HG03378 (cell line): ENCODE data around the gene GRIN3B.
"Not testable (repeated sequence)": the region's sequence is repeated elsewhere in the genome, so short reads cannot be mapped to it uniquely, and the experiment has no call there.

ENCODE experiments used
- ATAC-seq: cut with Tn5 transposase; IDR thresholded peaks from one replicate; pipeline ENCODE4 v1.9.1; 2021; ENCODE audit warnings: mild to moderate bottlenecking, moderate library complexity; ENCODE audit not compliant: unreplicated experiment

GRIN3B gene

DNA sequence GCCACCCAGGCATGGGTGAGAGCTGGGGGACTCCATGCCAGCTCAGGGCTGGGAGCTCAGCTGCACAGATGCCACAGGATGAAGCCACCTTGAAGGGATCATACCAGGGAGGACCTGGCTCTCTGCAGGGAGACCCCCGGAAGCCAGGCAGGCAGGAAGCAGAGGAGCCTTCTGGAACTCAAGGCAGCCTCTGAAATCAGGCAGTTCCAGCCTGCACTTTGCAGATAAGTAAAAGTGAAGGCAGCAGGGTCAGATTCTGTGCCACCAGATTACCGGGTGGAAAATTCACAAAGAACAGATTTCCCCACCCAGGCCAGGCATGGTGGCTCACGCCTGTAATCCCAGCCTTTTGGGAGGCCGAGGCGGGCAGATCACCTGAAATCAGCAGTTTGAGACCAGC is 18.2 kb downstream of the GRIN3B start:
- no peak for ATAC-seq

DNA sequence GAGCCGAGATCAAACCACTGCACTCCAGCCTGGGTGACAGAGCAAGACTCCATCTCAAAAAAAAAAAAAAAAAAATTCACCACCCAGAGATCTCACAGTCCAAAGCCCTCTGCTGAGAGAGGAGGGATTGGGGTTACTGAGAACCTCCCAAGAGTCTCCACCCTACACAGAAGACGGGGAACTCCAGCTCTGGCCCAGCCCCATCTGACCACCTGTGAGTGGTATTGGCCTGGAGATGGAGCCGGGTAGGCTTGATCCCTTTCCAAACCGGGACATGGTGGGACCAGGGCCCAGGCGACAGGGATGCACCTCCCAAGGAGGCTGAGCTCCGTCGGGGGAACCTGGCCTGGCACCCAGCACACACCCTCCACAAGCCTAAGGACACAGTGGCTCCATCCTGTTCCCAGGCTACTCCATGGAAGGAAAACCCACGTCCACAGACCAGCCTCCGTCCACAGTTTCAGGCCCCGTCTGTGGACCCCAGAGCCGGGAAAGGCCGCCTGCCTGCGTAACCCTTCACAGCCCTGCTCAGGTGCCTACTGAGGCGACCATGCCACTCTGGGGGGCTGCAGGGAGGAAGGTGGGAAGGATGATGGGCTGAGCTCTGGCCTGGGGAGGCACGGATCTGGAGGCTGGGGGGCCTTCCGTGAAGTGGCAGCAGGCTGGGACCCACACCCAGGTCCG is 18.9 kb downstream of the GRIN3B start:
- ATAC-seq, result no peak

DNA sequence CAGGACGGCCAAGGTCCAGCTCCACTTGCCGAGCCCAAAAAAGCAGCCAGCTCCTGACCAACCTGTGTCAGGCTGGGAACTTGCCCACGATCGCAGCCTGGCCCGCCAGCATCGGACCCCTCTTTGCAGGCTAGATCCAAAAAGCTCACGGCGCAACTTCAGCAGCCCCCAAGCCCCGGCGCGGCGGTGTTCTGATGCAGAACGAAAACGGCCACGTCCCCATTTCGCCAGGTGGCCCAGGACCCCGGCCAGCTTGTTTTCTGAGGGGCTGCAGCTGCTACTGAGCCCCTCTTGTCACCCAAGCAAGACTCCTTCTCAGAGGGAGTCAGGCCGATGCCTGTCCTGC is 19.4 kb downstream of the GRIN3B start:
- no peak for ATAC-seq

DNA sequence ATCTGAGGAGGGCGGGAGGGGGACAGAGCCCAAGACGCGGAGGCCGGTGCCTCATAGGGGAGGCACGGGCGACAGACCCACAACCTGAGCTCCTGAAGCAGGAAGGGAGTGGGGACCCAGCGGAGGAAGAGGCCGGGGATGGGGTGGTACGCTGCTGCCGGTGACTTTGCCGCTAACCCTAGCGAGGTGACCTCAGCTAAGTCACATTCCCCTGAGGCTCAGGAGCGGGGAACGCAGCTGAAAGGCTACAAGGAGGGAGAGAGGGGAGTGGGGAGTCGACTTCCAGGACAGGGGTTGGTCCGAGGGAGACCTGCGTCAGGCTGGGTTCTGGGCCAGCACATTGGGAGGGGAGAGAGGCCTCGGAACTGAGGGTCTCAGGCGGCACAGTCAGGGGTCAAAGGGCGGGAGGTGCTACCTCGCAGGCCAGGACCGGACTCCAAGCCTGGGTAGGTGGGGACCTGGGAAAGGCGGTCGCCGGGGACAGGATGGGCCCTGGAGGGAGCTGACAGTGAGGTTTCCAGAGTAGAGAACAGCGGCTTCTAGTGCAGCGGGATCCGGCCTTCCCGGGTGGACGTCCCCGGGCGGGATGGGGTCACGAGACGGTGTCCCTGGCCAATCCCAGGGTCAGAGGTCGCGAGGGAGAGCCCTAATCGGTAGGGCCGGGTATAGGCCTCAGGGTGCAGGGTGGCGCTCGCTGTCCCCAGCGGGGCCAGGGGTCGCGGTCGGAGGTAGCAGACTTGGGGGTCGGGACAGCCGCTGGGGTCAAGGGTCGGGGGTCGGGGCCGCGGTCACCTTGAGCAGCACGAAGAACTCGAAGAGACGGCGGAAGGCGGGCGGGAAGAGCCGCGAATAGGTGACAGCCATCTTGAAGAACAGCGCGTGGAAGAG is 20.0 kb downstream of the GRIN3B start:
- ATAC-seq, result no peak

DNA sequence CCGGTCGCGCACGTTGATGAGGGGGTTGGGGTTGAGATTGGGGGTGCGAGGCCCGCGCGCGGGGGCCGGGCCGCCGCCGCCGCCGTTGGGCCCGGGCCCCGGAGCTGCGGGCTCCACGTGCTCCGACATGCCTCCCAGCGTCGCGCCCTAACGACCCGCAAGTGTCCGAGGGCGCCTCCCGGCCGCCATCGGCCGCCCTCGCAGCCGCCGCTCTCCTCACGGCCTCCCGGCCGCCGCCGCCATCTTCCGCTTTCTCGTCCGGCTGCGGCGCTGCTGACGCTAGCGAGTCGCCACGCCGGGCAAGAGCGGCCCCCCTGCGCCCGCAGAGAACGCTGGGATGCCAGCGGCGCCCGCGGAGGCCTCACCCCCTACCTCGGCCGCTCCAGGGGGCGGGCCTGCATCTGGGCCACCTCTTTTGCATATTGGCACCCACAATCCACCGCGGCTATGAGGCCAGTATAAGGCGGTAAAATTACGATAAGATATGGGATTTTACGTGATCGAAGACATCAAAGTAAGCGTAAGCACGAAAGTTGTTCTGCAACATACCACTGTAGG is 20.7 kb downstream of the GRIN3B start, which contains the start of gene TMEM259:
Gene TMEM259 (minus strand): TSS at position 256 of the 558 bp plus-strand sequence. CDS start 127 bp downstream, at position 129.
- peak; percentile 69 for ATAC-seq

DNA sequence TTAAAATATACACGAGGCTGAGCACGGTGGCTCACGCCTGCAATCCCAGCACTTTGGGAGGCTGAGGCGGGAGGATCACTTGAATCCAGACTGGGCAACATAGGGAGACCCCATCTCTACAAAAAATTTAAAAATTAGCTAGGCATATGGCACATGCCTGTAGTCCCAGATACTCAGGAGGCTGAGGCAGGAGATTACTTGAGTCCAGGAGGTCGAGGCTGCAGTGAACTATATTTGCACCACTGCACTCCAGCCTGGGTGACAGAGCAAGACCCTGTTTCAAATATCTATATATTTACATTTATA is 23.6 kb downstream of the GRIN3B start:
- not testable (repeated sequence) for ATAC-seq

DNA sequence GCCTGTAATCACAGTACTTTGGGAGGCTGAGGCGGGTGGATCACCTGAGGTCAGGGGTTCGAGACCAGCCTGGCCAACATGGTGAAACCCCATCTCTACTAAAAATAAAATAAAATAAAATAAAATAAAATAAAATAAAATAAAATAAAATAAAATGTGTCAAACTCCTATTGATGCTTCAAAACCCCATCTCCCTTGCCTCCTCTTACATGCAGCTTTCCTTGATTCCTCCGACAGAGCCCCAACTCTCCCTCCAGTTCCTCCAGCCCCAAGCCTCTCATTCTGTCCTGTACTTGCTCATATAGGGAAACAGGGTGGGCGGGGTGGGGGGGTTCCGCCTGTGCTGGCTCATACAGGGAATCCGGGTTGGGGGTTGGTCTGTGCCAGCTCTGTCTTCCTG is 24.9 kb downstream of the GRIN3B start:
- not testable (repeated sequence) for ATAC-seq

DNA sequence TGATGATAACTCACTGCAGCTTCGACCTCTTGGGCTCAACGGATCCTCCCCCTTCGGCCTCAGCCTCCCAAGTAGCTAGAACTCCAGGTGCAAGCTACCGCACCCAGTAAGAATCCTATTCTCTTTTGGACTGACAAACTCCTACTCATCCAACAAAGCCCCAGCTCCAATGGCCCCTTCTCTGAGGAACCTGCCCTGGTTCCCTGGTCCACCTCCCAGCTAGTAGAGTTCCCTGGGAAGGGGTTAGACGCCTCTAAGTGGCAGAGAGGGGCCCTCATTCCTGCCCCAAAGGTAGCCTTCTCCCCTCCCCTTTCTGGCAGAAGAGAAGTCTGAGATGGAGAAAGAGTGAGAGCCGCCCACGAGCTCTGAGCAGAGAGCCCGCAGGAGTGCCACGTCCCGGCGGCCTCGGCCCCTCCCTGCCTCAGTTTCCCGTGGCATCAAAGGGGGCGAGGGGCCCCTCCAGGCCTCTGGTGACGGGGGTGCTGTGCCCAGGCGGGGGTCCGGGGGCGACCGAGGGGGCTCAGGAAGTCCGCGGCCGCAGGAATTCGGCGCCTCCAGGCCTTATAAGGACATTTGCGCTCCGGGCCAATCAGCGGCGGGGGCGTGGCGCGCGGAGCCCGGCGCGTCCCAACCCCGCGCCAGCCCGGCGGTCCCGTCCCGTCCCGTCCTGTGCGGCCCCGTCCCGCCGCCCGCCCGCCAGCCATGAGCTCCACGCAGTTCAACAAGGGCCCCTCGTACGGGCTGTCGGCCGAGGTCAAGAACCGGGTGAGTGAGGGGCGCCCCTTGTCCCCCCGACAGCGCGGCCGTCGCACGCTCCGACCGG is 26.0 kb downstream of the GRIN3B start, which contains the start of gene CNN2:
Gene CNN2 (plus strand): TSS at position 649 of the 823 bp plus-strand sequence. CDS start 54 bp downstream, at position 703.
- ATAC-seq, result no peak

DNA sequence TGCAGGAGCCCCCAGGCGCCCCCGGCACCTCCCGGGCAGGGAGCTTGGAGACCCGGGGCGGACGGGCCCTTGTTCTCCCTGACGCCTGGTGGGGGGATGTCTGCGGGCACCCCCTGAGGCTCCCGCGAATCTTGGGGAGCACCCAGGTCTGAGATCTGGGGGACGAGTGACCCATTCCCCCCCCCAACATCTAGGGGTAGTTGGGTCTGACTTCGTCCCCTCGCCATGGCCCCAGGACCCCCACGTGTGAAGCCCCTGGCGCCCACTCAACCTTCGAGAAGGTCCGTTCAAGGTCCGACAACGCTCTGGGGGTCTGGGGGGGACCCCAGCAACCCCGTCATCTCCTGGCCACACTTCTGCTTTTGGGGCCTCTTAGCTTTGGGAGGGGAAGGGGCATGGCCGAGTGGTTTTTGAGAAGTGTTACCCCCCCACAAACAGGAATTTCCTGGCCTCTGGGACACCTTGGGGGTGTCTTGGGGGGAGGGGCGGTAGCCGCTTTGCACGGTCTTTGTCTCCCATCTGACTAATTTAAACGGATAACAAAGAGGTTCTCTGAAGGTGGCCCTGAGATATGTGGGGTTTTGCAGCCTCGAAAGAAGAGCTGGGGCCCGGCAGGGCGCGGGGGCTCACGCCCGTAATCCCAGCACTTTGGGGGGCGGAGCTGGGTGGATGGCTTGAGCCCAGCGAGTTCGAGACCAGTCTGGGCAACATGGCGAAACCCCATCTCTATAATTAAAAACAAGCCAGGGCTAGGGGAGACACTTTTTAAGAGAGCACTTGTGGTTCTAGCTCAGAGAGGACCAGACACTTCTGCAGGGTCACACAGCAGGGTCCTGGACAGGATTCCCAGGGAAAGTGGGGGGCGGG is 26.8 kb downstream of the GRIN3B start:
- ATAC-seq, result no peak

DNA sequence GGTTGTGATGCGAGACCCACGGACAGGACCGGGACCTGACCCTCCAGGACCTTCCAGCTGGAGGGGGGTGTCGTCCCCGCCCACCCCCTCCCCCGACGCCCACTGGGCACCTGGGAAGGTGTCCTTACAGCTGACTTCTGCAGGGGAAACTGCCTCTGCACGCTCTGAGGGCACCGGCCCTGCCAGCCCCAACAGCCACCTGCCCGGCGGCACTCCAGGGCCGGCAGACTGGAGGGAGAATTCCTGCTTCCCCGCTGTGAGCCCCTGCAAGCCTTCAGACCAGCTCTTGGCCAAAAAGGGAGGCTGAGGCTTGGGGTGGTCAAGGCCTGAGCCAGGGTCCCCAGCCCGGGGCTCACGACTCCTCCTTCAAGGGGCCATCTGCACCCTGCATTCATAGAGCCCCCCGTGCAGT is 27.4 kb downstream of the GRIN3B start:
- ATAC-seq, result no peak

DNA sequence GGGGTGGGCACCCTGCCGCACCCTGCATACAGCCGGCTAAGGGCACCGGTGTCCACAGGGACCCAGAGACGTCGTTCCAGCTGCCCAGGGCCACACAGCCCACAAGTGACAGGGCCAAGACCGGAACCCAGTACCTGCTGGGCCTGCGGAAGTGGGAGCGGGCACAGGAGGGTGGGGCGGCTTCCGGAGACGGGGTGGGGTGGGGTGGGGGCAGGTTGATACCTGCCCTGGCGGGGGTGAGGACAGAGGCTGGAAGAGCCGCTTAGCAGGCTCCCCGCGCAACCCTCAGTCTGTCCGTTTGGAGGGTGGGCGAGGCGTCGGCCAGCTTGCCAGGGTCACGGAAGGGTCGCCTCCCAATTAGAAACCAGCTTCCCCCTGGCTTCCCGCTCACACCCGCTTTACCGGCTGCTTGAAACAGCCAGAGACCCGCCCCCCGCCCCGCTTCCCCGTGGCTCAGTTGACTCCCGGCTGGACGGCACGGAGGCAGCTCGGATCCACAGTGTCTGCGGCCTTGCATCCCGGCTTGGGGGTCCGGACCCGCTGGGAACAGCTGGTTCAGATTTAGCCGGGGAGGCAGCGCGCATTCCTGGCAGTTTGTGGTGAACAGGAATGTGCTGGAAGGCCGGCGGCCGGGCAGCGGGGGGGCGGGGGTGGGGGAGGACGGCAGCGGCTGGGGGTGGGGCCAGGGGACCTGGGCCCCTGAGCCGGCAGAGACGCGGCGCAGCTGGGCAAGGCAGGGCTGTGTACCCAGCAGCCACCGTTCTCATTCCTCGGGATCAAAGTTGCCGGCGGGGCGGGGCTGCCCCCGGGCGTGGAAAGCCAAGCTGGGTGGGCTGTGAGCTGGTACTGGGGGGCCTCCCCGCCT is 28.1 kb downstream of the GRIN3B start:
- no peak for ATAC-seq

DNA sequence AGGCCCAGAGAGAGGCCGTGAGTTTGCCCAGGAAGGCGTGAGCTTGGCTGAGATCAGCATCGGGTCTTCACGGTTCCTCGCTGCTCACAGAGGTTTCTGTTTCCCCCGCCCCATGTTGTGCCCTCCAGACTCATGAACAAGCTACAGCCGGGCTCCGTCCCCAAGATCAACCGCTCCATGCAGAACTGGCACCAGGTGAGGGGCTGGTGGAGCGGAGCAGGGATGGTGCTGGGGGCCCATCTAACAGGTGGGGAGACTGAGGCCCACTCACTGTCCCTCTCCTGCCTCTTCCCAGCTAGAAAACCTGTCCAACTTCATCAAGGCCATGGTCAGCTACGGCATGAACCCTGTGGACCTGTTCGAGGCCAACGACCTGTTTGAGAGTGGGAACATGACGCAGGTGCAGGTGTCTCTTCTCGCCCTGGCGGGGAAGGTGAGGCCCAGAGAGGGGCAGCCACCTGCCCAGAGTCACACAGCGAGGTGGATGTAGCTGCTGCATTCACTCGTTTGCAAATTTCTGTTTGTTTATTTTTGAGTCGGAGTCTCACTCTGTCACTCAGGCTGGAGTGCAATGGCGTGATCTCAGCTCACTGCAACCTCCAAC is 32.1 kb downstream of the GRIN3B start:
- no peak for ATAC-seq

DNA sequence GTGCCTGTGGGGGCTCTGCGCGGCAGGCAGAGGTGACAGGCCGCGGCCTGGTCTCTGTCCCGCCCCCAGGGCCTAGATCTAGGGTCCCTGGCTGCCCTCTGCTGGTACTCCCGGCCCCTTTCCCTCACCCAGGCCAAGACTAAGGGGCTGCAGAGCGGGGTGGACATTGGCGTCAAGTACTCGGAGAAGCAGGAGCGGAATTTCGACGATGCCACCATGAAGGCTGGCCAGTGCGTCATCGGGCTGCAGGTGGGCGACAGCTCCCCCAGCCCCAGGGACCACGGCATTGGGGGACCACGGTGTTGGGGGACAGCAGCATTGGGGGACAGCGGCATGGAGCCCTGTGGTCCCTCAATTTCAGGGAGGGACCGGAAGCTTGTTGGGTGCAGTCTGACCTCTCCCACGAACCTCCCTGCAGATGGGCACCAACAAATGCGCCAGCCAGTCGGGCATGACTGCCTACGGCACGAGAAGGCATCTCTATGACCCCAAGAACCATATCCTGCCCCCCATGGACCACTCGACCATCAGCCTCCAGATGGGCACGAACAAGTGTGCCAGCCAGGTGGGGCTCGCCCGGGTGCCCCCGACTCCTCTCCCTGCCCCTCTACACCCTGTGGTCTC is 35.9 kb downstream of the GRIN3B start:
- ATAC-seq, result no peak

DNA sequence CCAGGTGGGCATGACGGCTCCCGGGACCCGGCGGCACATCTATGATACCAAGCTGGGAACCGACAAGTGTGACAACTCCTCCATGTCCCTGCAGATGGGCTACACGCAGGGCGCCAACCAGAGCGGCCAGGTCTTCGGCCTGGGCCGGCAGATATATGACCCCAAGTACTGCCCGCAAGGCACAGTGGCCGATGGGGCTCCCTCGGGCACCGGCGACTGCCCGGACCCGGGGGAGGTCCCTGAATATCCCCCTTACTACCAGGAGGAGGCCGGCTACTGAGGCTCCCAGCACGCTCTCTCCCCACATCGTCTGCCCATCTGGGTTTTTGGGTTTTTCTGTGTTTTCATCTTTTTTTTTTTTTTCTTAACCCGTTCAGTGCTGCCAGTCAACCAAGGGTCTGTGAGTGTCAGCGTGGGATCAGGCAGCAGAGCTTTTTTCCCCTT is 37.4 kb downstream of the GRIN3B start:
- ATAC-seq, result no peak

DNA sequence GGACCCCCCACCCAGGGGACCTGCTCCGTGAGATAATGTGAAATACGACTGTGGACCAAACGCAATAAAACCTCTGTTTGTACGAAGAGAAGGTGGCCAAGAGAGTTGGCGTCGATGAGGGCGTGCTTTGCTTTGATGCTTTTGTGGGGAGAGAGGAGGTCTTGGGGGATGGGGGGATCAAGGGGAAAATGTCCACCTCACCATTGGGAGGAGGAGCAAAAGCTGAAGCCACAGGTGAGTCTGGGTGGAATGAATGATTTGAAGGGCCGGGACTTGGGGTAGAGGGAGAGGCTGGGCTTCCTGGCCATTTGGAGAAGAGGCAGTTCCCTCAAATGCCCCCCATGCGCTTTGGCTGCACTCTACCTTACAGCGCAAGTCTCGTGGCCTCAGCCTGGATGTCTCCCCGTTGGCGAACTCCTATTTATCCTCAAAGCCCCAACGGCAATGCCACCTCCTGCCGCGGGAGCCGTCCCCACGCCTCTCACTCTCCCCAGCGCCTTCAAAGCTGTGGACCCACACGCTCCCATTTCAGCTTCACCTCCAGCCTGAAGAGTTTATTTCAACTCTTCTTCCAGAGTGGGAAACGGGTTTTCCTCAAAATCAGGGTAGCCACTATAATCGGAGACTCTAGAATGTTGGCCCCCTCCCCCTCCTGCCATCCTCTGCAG is 38.9 kb downstream of the GRIN3B start:
- no peak for ATAC-seq

DNA sequence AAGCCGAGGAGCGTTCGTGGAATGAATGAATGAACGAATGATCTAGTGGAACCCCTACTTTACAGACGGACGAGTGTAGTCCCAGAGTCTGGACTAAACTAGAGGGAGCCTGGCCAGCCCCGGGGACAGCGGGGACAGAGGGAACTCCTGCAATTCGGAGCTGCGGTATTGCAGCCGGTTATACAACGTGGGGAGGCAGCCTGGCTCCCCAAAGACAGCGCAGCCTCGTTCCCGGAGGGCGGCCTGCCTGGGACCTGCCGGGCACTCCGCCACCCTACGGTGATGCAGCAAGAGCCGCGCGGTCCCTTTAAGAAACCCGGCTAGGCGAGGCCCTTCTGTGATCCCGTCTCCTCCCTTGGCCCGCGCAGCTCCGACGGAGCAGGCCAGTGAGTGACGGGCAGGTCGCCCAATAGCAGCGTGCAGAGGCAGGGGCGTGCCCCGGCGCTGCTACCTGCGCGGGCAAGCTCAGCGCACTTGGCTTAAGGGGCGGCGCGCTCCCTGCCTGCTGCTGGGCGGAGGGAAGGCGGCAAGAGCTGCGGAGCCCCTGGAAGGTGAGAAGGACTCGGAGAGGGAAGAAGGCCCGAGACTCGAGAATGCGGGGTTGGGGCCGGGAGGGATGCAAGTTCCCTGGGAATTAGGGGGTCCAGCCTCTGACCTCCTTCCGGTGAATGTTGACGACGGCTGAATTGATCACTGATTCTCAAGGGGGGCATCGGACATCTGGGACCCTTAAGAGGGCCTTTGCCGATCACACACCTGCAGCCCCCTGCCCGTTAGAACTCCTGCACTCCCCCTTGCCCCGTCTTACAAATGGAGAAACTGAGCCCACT is 39.6 kb downstream of the GRIN3B start, which contains the start of gene ABCA7:
Gene ABCA7 (plus strand): TSS at position 462 of the 830 bp plus-strand sequence. CDS start 1,255 bp downstream, outside the sequence.
- peak; percentile 59 for ATAC-seq
